GM18508 (cell line): ENCODE data around the gene STARD3NL.
"Not testable (repeated sequence)": the region's sequence is repeated elsewhere in the genome, so short reads cannot be mapped to it uniquely, and the experiment has no call there.

Experiments
- ATAC-seq: cut with Tn5 transposase; IDR thresholded peaks from one replicate; pipeline ENCODE4 v1.9.1; 2021; ENCODE audit warnings: moderate number of reproducible peaks; ENCODE audit not compliant: insufficient read depth, unreplicated experiment

Gene STARD3NL

DNA sequence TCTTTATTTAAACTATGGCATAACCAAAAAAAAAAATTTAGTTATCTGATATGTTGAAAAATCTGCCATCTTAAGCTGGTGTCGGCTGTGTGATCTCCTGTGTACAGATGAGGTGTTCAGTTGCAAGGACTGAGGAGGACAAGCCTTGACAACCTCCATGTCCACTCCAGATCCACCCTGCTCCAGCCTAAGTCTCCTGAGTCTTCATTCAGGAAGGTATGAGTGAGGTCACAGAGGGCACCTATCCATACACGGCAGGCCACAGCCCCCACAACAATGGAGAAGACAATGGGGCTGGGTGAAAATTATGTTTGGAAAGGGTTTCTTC, 79.3 kb downstream of the STARD3NL start:
- ATAC-seq: no peak

GRCh38 chr7:38259157-38259556, 81.1 kb downstream of the STARD3NL start:
- not testable (repeated sequence) for ATAC-seq

GRCh38 chr7:38261601-38262000, 83.6 kb downstream of the STARD3NL start:
- not testable (repeated sequence) for ATAC-seq

GRCh38 chr7:38262026-38262425, 84.0 kb downstream of the STARD3NL start:
- not testable (repeated sequence) for ATAC-seq

DNA sequence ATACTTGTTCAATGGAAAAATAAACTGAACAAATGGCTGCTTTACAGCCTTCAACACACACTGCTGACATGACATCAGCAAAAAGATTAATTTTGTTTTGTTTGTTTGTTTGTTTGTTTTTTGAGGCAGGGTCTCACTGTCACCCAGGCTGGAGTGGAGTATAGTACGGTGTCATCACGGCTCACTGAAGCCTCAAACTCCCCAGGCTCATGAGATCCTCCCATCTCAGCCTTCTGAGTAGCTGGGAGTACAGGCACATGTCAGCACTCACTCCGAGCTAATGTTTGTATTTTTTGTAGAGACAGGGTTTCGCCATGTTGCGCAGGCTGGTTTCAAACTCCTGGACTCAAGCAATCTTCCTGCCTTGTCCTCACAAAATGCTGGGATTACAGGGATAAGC, 84.5 kb downstream of the STARD3NL start:
- ATAC-seq: no peak

GRCh38 chr7:38263274-38263673, 85.2 kb downstream of the STARD3NL start:
- not testable (repeated sequence) for ATAC-seq

DNA sequence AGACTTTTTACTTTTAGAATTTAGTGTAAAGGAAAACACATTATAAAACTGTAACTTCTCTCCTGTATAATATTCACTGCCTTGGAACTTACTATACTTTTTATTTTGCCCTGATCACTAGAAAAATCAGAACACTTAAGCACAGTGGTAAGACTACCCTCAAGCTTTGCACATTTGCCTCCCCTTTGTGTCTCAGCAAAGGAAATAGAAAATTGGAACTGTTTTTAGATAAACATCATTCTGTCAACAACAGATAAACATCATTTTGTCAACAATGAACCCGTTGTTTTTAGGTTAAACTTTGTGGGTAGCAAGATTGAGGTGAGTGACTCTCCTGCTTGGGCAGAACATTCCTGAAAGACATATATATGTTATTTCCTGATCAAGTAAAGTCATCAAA, 86.6 kb downstream of the STARD3NL start:
- not testable (repeated sequence) for ATAC-seq

DNA sequence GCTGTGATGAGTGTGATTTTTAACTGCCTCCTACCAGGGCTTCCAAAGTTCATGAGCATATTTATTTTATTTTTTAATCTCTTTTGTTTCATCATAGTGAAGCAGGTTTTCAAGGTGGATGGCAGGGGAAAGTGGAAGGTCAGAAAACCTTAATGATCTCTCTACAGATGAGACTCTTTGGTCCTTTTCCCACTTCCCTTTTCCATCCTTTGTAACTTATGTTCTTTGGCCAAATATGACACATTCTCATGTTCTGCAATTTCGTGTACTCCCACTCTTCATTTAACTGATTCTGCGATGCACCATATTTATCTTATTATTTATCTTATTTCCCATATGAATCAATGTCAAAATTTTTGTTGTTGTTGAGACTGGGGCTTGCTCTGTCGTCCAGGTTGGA, 87.9 kb downstream of the STARD3NL start:
- ATAC-seq: not testable (repeated sequence)

- not testable (repeated sequence) for ATAC-seq
Measured at GRCh38 chr7:38269704-38270346, 91.8 kb downstream of the STARD3NL start.

DNA sequence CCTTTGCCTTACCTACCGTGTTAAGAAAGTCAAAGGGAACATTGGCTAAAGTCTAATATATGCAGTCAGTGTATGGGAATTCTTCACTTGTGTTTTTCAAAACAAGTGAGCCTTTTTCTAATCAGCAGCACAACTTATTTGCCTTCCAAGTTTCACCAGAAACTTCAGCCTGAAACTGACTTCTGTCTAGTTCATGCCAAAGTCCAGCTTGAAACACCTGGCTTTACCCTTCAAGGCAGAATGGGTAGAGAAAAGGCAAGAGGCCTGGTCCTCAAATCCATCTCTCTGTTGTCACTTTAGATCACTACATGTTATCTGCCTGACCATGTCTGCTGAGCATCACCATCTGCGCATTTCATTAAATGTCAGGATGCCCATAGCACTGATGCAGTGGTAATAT, 92.4 kb downstream of the STARD3NL start:
- ATAC-seq: not testable (repeated sequence)

- ATAC-seq: no peak
Measured at GRCh38 chr7:38273286-38273995, 95.4 kb downstream of the STARD3NL start, which contains the start of gene TARP. TSS of gene TARP (minus strand) at chr7:38273636.

- ATAC-seq: no peak
Measured at GRCh38 chr7:38274486-38274885, 96.4 kb downstream of the STARD3NL start.

GRCh38 chr7:38274927-38275620, 97.0 kb downstream of the STARD3NL start:
- ATAC-seq: no peak

- no peak for ATAC-seq
Measured at GRCh38 chr7:38276096-38276877, 98.2 kb downstream of the STARD3NL start.

DNA sequence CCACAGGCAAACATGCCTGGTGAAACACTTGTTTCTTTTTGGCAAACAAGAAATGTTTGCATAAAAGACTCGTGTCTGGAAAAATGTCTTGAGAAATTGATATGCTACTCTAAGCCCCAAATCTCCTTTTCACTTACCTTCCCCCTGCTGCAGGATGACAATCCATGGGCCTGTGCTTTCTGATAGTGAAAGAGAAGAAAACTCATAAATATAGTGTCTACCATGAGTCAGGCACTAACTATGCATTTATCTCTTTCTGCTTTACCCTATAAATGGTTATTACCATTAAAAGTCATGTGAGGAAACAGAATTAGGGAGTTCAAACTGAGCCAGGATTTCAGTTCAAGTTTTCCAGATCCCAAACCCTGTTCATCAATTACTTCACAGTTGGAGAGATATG, 102.0 kb downstream of the STARD3NL start:
- ATAC-seq: no peak
